Thyroid gland (tissue), 4 donors: ENCODE data around the gene RIPK3.

Experiments
- POLR2A ChIP-seq, 2 donors: fragments of 450-650 bp; IDR thresholded peaks; one replicate each; pipeline ENCODE4 v1.6.1; 2017; ENCODE audit warnings: antibody characterized with exemption in 2 of 2, mild to moderate bottlenecking in 2 of 2, moderate library complexity in 1 of 2
- TF ChIP-seq, protein P1 (sequence below), 6 experiments: fragments of 200-600 bp in 3 of 6; fragments of 450-650 bp in 3 of 6; sonication (generic) in 3 of 6; IDR thresholded peaks; one replicate each; pipeline ENCODE4 v1.5.1; 2016 to 2019; ENCODE audit warnings: antibody characterized with exemption in 6 of 6, mild to moderate bottlenecking in 2 of 6, inconsistent platforms in 1 of 6, moderate library complexity in 1 of 6

DNA sequence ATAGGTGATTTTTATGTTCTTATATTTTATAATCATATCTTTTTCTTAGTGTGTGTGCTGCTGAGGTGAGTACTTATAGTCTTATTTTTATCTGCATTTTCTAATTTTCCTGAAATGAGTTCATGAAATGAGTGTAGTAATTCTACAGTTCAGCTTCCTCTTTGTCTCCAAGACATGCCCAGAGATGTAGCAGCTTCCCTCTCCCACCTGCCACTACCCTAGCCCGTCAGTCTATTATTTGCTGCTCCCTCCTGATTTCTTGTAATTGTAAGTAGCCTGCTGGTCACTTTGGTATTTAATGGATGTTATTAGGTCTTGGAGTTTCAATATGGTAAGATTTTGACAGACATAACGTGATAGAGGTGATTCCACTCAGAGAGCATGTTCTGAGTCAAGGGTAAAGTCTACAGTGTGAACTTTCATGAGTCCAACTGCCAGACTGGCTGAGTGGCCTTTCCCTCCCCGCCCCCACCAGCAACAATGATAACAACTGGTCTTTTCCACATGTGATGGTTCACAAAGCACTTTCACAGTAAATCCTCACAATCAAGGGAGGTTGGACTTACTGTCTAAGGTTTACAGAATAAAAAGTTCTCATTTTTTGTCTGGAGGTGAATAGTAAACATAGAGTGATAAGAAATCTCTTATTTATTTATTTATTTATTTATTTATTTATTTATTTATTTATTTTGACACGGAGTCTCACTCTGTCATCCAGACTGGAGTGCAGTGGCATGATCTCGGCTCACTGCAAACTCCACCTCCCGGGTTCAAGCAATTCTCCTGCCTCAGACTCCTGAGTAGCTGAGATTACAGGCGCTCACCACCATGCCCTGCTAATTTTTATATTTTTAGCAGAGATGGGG, 4.2 kb upstream of the RIPK3 start:
- no peak for TF ChIP-seq POLR2A (IDR thresholded peaks at IDR 0.05)
- TF ChIP-seq, protein P1, sequence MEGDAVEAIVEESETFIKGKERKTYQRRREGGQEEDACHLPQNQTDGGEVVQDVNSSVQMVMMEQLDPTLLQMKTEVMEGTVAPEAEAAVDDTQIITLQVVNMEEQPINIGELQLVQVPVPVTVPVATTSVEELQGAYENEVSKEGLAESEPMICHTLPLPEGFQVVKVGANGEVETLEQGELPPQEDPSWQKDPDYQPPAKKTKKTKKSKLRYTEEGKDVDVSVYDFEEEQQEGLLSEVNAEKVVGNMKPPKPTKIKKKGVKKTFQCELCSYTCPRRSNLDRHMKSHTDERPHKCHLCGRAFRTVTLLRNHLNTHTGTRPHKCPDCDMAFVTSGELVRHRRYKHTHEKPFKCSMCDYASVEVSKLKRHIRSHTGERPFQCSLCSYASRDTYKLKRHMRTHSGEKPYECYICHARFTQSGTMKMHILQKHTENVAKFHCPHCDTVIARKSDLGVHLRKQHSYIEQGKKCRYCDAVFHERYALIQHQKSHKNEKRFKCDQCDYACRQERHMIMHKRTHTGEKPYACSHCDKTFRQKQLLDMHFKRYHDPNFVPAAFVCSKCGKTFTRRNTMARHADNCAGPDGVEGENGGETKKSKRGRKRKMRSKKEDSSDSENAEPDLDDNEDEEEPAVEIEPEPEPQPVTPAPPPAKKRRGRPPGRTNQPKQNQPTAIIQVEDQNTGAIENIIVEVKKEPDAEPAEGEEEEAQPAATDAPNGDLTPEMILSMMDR (IDR thresholded peaks at IDR 0.05): no peak
